Fibroblast of pulmonary artery (primary cell): Measurements from ENCODE around the gene PEX6.

Source experiments
- DNase-seq: peaks from one replicate; pipeline ENCODE4 v3.0.0-alpha.2; 2010; ENCODE audit warnings: low read depth
- H3K4me3 ChIP-seq: replicated peaks from 2 replicates; pipeline ENCODE4 v1.5.1; 2011; ENCODE audit warnings: low read depth, mild to moderate bottlenecking, control low read depth, low read length, moderate library complexity
- CTCF ChIP-seq: IDR thresholded peaks from 2 replicates; pipeline ENCODE4 v1.5.1; 2011; ENCODE audit warnings: mild to moderate bottlenecking, control low read depth, low read length, inconsistent platforms; ENCODE audit errors: missing control alignments

The PEX6 gene

GRCh38 chr6:43013097-43013842, 34.3 kb upstream of the PEX6 start:
- no peak for TF ChIP-seq CTCF
- peak overlapping the region; percentile 84 for H3K4me3 ChIP-seq

GRCh38 chr6:43012364-43012763, 33.4 kb upstream of the PEX6 start:
- no peak for DNase-seq
- TF ChIP-seq CTCF = no peak
- H3K4me3 ChIP-seq = peak overlapping the region; percentile 84

More at GRCh38 chr6:43013097-43013842, 34.3 kb upstream of the PEX6 start:
- DNase-seq = peak; percentile 23

DNA sequence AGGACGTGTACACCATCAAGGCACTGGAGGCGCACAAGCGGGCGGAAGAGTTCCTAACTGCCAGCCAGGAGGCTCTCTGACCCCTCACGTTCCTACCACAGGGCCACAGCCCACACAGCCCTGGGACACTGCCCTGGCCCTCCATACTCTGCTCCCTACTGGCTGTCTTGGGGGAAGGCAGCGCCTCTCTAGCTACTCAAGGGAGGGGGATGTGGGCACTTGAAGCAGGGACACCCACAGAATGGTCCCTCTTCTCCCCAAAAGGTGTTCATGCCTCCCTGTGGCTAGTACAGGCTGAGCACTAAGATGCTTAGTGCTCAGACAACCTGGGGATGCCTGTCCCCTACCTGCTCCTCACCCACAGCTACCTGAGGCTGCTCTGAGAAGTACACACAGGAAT, 32.2 kb upstream of the PEX6 start:
- no peak for DNase-seq
- H3K4me3 ChIP-seq = no peak overlapping the region
- TF ChIP-seq CTCF = no peak

DNA sequence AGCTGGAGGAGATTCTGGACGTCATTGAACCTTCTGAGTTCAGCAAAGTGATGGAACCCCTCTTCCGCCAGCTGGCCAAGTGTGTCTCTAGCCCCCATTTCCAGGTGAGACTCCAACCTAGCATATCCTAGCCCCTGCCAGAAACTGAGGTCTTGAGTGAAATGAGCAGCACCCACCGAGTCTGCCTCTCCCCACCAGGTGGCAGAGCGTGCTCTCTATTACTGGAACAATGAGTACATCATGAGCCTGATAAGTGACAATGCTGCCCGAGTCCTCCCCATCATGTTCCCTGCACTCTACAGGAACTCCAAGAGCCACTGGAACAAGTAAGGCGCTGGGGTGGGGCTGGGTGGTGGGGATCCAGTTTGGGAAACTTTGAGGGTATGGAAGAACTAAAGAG, 30.1 kb upstream of the PEX6 start:
- DNase-seq = peak; percentile 59
- no peak overlapping the region for H3K4me3 ChIP-seq
- peak; percentile 60 for TF ChIP-seq CTCF

- no peak overlapping the region for H3K4me3 ChIP-seq
- TF ChIP-seq CTCF = no peak
- DNase-seq = no peak
These were observed 28.1 kb upstream of the PEX6 start for GRCh38 chr6:43007126-43007525.

- no peak for DNase-seq
- TF ChIP-seq CTCF = no peak
- H3K4me3 ChIP-seq = no peak overlapping the region
These were observed 27.3 kb upstream of the PEX6 start for GRCh38 chr6:43006251-43006650.

- no peak for DNase-seq
- no peak for TF ChIP-seq CTCF
- no peak overlapping the region for H3K4me3 ChIP-seq
These were observed 26.9 kb upstream of the PEX6 start for GRCh38 chr6:43005844-43006243.
